GM21825 (cell line): Measurements from ENCODE around the gene TCF7L2.

ENCODE experiments used
- ATAC-seq: cut with Tn5 transposase; IDR thresholded peaks from one replicate; pipeline ENCODE4 v1.9.1; 2021; ENCODE audit warnings: mild to moderate bottlenecking, moderate library complexity; ENCODE audit not compliant: unreplicated experiment

Gene TCF7L2

GRCh38 chr10:112946649-112947048, 3.4 kb upstream of the TCF7L2 start:
- no peak for ATAC-seq

GRCh38 chr10:112948196-112948595, 1.9 kb upstream of the TCF7L2 start:
- no peak for ATAC-seq

- ATAC-seq: no peak
Observed at GRCh38 chr10:112949143-112949823, 764 bp upstream of the TCF7L2 start.

DNA sequence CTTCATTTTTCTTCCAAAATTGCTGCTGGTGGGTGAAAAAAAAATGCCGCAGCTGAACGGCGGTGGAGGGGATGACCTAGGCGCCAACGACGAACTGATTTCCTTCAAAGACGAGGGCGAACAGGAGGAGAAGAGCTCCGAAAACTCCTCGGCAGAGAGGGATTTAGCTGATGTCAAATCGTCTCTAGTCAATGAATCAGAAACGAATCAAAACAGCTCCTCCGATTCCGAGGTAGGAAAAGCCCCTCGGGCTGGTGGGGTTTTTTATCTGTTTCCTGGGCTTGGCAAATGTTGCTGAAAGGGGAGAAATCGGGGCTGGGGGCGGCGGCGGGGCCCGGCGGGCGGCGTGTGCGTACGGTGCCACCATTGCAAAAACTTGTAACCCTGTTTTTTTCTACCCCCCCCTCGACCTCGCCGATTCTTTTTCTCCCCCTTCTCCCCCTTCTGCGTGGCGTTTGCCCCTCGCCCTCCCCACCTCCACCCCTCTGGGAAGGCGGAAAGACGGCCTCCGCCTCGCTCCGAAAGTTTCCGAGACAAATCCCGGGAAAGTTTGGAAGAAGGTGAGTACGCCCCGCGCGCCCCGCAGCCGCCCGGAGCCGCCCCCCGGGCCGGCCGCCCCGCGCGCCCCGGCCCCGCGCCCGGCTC, 789 bp downstream of the TCF7L2 start:
- ATAC-seq: no peak

DNA sequence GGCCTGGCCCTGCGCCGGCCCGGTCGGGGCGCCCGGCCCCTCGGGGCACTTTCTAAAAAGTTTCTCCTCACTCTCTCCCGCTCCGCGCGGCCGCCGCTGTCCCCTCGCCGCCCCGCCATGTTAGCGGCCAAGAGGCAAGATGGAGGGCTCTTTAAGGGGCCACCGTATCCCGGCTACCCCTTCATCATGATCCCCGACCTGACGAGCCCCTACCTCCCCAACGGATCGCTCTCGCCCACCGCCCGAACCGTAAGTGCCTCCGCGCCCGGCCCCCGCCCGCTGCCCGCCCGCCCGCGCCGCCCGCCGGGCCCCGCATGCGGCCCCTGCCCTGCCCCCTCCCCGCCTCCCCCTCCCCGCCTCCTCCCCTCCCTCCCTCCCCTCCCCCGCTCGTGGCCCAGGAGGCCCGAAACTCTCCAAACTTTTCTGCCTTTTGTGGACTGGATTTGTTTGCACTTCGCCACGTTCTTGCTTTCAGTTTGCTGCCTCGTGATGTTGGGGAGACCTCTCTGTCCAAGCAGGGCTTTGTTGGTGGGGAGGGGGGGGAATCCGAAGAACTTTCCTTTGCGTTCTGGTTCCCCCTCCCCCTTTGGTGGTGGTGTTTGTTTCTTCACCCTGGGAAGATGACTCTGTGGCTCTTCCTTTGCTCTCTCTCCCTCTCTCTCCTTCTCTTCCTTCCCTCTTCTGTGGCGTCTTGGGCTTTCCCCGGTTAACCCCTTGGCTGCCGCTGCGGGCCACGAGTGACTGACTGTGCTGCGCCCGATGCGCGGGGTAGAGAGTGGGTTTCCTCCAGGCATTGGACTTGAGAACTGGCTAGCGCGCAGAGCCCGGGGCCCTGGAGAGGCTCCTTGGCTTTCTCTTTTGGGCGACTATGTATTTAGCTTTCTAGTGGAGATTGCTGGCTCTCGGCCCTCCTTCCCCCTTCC, 1.6 kb downstream of the TCF7L2 start:
- ATAC-seq: no peak

GRCh38 chr10:112952282-112953173, 2.5 kb downstream of the TCF7L2 start:
- ATAC-seq: no peak

DNA sequence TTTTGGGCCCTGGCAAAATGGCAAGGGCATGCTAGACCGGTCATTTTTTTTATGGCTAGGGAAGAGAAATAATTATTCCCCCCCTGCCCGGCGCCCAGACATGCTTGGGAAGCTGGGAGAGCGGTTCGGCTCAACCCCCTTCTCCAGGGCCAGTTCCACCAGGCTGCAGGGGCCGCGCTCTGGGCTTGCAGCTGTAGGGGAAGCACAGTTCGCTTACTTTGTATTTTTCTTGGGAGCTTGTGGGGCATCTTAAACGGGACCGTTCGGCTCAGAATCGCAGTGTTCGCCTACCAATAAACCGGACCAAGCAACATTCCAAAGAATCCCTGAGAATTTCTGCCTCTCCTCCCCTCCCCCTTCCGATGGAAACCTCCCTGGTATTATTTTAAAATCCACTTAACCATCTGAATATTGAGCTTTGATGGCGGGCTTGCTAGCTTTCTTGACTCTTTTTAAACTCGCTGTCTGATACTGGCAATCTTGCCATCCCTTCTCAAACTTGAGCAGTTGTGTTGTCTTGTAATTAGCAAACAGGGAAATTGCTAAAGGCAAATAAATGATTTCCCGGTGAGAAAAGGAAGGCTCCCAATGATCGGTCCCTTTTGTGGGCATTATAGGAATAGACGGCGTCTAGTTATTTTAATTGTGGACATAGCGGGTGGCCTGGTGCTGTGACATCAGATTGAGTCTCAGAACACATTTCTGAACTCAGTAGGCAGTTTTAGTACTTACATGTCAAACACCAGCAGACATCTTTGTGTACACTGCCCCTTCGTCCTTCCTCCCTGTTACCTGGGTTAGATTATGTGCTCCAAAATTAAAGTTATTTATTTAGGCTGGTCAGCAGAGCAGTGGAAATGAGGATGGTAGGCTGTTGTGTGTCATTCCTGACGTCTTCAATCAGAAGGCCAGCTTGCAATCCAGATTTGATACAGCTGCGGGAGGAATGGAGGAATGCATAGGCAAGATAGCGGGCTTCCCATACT, 3.4 kb downstream of the TCF7L2 start:
- ATAC-seq: no peak

DNA sequence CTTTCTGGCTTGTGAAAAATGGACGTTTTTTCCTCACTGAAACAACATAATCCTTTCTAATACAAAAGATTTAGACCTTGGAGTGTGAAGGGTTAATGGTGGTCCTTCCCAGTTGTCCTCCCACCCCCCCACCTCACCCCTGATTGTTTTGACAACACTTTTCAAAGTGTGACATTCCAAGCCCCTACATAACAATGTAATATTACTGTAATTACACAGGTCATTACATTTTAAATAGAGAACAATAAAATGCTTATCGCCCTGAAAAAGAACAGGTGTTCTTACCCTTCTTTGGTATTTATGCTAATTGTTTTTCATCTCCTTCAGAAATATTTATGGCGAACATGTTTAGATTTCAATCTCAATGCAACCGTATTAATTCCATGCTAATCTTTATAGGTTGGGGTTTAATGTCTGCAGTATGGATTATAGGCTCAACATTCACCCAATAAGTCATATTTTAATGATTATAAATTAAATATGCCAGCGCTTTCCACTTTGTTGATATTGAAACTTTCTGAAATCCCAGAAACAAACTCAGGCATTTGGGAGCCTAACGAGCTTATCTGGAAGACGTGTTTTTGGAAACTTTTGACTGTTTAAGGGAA, 5.0 kb downstream of the TCF7L2 start:
- no peak for ATAC-seq

- ATAC-seq: no peak
Observed at GRCh38 chr10:112955582-112956421, 5.8 kb downstream of the TCF7L2 start.

GRCh38 chr10:112956631-112957350, 6.7 kb downstream of the TCF7L2 start:
- no peak for ATAC-seq

- ATAC-seq: no peak
Observed at GRCh38 chr10:112957640-112958092, 7.6 kb downstream of the TCF7L2 start.

DNA sequence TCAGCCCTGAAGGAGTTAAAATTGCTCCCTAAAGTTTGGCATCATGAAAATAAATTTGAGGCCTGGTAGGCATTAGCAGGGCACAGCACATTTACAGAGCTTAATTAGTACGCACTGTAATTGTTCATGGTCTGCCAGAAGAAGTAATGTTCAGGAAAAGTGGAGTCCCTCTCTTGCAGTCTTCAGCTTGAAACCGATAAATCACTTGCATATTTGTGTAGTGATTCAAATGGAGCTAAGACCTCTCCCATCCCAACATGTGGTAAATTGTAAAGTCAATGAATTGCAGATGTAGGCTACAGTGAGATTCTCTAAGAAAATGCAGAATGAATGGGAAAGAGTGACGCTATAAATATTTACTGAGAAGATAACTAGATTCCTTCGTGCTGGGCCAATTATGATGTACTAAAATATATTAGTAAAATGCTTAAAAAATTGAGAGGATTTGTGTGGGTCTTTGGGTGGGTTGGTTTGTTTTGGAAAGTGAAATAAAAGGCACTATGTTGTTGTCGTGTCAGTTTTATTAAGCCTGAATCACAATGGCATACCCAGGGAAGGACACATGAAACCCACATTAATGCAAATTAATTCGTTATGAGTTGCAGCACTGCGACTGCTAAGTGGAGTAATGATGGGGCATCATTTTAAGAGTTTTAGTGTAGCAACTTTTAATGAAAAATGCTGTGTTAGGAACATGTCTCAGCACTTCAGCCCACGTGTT, 8.4 kb downstream of the TCF7L2 start:
- ATAC-seq: no peak

GRCh38 chr10:112959207-112959838, 9.3 kb downstream of the TCF7L2 start:
- no peak for ATAC-seq

- ATAC-seq: no peak
Observed at GRCh38 chr10:112960151-112960681, 10.2 kb downstream of the TCF7L2 start.

- no peak for ATAC-seq
Observed at GRCh38 chr10:112961609-112962008, 11.6 kb downstream of the TCF7L2 start.

GRCh38 chr10:112962343-112962742, 12.3 kb downstream of the TCF7L2 start:
- ATAC-seq: no peak
